Transverse colon (tissue), 4 donors: ENCODE measurements around the gene SLC12A3.

Experiments
- CTCF ChIP-seq, 5 experiments: fragments of 200-600 bp in 3 of 5; fragments of 450-650 bp in 2 of 5; sonication (generic) in 3 of 5; IDR thresholded peaks; 1 replicate in 2 of 5; 2 replicates in 3 of 5; pipeline ENCODE4 v1.5.1; 2016 to 2017; ENCODE audit warnings: antibody characterized with exemption in 5 of 5, inconsistent platforms in 3 of 5, mild to moderate bottlenecking in 2 of 5, moderate library complexity in 1 of 5
- EP300 ChIP-seq: sonication (generic); formaldehyde crosslinking; IDR thresholded peaks from one replicate; pipeline ENCODE4 v1.6.1; 2017; ENCODE audit warnings: antibody characterized with exemption, low read depth
- POLR2AphosphoS5 ChIP-seq, 3 donors: sonication (generic); formaldehyde crosslinking; IDR thresholded peaks; one replicate each; pipeline ENCODE4 v1.6.1; 2016; ENCODE audit warnings: antibody characterized with exemption in 3 of 3

GRCh38 chr16:56946767-56947603 lies 82.0 kb downstream of the SLC12A3 start:
- TF ChIP-seq CTCF (IDR thresholded peaks at IDR 0.05) (no peak), EP300 (no peak), POLR2AphosphoS5 (IDR thresholded peaks at IDR 0.05) (peak in 1 of 3 donors; percentile 19)
